Occipital lobe (tissue), 1 donor: ENCODE data around the gene KRABD2.
"Not testable (repeated sequence)": the region's sequence is repeated elsewhere in the genome, so short reads cannot be mapped to it uniquely, and the experiment has no call there.

Experiments used
- DNase-seq: peaks from one replicate; lab custom pipeline; 2025; lab: John Stamatoyannopoulos, UW

Gene KRABD2

DNA sequence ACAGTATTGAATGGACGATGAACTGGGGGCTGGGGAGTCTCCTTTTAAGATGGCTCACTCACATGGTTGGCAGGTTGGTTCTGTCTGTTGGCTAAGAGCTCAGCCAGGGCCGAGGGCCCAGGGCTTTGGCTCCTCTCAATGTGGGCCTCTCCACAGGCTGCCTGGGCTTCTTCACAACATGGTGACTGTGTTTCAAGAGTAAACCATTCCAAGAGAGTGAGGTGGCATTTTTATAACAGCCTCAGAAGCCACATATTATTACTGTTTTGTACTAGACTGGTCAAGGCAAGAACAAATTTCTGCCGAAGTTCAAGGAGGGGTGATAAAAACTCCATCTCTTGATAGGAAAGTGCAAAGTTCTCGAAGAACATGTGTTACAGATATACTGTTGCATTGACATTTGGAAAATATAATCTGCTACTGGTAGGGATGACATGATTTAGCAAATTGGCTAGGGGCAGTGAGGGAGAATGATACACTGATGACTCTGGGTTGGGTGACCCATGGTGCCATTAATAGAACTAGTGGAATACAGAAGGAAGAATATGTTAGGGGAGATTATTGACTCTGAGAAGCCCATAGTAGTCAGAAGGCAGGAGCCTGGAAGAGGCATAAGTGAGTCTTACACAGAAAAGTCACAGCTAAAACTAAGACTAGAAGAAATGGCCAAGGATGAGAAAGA is 13.7 kb downstream of the KRABD2 start:
- no peak for DNase-seq

- DNase-seq, result no peak
These were observed 15.8 kb downstream of the KRABD2 start for GRCh38 chr17:8360751-8361150.

DNA sequence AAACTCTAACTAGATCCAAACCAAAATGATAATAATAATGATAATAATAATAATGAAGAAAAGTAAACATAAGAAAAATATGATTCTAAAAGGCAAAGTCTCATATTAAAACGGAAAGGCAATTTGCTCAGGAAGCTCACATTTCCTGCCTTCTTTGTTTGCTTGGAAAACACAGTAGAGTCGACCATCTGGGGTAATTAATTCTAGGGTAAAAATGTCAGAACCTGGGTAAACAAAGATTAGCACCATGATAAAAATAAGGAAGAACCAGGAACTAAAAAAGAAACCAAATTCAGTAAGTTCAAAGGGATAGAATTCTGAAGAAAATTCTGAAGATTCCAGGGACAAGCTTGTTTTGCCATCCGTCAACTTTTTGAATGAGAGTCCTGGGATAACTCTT is 16.2 kb downstream of the KRABD2 start:
- no peak for DNase-seq

- peak; percentile 20 for DNase-seq
These were observed 16.7 kb downstream of the KRABD2 start for GRCh38 chr17:8359769-8360168.

DNA sequence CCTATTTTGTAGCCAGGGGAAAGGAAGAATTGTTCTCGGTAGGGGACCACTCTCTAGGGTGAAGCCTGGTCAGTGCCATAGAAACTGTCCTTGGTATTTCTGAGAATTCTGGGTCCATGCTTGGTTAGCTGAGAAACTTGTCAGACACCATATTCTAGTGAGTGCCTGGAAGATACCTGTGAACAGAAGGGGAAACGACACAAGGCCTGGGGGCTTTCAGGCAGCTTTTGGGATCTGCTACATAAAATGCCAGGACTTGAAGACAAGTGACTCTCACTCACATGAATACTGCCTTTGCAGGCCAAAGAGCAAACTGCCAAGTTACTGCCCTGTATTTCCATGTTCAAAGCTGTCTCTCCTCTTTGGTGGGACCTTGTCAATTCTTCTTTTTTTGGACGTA is 18.6 kb downstream of the KRABD2 start:
- no peak for DNase-seq

GRCh38 chr17:8354236-8354635 is 22.3 kb downstream of the KRABD2 start:
- no peak for DNase-seq

DNA sequence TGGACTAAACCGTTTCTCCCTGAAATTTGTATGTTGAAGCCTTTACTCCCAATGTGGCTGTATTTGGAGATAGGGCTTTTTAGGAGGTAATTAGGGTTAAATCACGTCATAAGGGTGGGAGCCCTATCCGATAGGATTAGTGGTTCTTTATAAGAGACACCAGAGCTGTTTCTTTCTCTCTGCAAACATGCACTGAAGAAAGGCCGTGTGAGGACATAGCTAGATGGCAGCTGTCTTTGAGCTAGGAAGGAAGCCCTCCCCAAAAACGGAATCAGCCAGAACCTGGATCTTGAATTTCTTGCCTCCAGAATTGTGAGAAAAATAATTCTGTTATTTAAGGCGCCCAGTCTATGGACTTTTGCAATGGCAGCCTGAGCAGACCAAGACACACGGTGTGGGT is 22.8 kb downstream of the KRABD2 start:
- DNase-seq, result no peak

- no peak for DNase-seq
These were observed 26.2 kb downstream of the KRABD2 start for GRCh38 chr17:8350339-8350738.

DNA sequence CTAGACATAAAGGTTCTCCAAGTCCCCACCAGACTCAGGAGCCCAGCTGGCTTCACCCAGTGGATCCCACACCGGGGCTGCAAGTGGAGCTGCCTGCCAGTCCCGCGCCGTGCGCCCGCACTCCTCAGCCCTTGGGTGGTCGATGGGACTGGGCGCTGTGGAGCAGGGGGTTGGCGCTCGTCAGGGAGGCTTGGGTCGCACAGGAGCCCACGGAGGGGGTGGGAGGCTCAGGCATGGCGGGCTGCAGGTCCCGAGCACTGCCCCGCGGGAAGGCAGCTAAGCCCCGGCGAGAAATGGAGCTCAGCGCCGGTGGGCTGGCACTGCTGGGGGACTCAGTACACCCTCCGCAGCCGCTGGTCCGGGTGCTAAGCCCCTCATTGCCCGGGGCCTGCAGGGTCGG is 29.5 kb downstream of the KRABD2 start:
- not testable (repeated sequence) for DNase-seq

- DNase-seq, result no peak
These were observed 30.4 kb downstream of the KRABD2 start for GRCh38 chr17:8345951-8346665.

GRCh38 chr17:8345052-8345690 is 31.3 kb downstream of the KRABD2 start:
- DNase-seq, result no peak

GRCh38 chr17:8341456-8341855 is 35.0 kb downstream of the KRABD2 start:
- no peak for DNase-seq

DNA sequence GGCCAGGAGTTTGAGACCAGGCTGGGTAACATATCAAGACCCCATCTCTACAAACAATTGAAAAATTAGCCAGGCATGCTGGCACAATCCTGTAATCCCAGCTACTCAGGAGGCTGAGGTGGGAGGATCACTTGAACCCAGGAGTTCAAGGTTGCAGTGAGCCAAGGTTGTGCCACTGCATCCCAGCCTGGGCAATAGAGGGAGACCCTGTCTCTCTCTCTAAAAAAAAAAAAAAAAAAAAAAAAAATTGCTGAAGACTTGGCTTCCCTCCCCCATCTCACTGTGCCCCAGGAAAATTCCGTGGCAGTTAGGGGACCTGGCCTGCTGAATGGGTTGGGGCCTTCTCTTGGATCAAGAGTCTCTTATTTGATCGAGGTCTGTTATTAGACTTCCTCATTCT is 37.0 kb downstream of the KRABD2 start, which contains the start of gene ODF4:
Gene ODF4, plus strand, starts transcription at position 301 of the 400 bp plus-strand sequence. CDS start 212 bp downstream, outside the sequence.
- DNase-seq, result no peak

- DNase-seq, result no peak
These were observed 37.8 kb downstream of the KRABD2 start for GRCh38 chr17:8338753-8339140.

GRCh38 chr17:8337802-8338752 is 38.4 kb downstream of the KRABD2 start:
- no peak for DNase-seq

GRCh38 chr17:8333281-8333680 is 43.2 kb downstream of the KRABD2 start:
- DNase-seq, result no peak

DNA sequence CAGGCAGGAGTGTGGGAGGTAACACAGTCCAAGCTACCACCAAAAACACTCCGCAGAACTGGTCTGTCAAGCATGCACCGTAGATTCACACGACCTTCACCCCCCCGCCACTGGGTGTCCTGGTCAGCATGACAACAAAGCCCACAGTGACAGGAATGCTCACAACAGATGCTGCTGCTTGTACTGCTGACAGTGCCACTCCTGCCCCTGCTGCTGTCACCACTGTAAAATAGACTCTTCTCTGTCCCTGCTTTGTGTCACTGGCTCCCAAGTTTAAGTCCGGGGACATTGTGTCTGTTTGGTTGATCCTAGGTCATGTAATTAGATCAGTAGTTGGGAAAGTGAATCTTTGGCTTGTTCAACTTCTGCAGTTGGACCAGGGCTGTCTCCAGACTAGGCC is 43.8 kb downstream of the KRABD2 start:
- DNase-seq, result no peak

GRCh38 chr17:8332128-8332527 is 44.4 kb downstream of the KRABD2 start:
- no peak for DNase-seq

- DNase-seq, result no peak
These were observed 49.2 kb downstream of the KRABD2 start for GRCh38 chr17:8327303-8327649.
